Activated CD4-positive, CD25-positive, alpha-beta regulatory T cell treated with anti-CD3 and anti-CD28 coated beads, Interleukin-2, amount 50 U/mL, for 16 hours (primary cell): ENCODE data around the gene NEK8.
"Not testable (repeated sequence)": the region's sequence is repeated elsewhere in the genome, so short reads cannot be mapped to it uniquely, and the experiment has no call there.

ENCODE experiments used
- DNase-seq: peaks from one replicate; pipeline ENCODE4 v3.0.0-alpha.2; 2020; ENCODE audit warnings: low read depth, low spot score

The NEK8 gene

GRCh38 chr17:28710861-28711722 is 17.5 kb upstream of the NEK8 start:
- DNase-seq: peak; percentile 77

GRCh38 chr17:28711723-28712031 is 16.9 kb upstream of the NEK8 start, which contains the start of gene PROCA1:
PROCA1 (minus strand) TSS chr17:28711888; CDS start chr17:28711660, 228 bp downstream.
- DNase-seq: no peak

GRCh38 chr17:28712032-28712704 is 16.4 kb upstream of the NEK8 start:
- DNase-seq: peak; percentile 38

DNA sequence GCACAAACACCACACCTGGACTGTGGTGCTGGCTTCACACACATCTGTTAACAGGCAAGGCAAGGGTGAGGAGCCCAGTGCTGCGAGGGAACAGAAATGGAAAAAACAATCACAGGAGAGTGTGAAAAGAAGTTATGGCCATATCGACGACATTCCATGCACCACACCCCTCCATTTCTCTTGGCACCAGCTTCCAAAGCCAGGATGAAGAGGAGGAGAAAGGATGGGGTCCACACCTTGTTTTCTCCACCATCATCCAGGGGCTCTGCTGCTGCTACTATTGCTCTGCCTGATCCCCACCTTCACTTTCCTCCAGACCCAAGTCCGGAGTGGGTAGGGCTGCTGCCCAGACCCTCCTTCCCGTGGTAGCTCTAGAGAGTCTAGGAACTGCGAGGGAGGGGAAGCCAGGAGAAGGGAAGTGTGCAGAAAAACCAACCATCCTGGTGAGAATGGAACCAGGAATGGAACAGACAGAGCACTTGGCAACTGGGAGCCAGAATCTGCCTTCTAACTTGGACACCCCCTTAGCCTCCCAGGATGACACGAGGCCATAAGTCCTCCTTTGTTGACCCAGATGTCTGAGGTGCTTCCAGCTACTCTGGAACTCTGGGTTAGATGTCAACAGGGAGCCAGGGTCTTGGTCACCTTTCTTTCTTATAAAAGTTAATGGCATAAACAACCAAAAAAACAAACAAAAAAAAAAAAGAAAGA is 15.7 kb upstream of the NEK8 start:
- no peak for DNase-seq

DNA sequence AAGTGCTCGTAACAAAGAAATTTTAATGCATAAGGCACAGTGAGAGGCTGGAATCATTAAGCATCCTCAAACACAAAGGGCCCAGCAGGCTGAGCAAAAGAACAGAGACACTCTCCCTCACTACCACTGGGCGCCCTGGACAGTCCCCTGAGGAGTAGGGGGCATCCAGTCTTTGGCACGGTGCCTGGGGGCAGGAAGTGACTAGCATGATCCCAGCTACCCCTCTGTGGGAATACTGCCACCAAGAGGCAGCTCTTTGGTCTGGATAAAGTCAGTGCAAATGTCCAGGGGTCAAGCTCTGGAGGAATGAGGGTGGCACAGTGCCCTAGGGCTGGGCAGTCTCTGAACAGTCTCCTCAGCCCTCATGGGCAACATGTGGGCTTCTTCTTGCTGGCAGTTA is 14.3 kb upstream of the NEK8 start:
- no peak for DNase-seq

DNA sequence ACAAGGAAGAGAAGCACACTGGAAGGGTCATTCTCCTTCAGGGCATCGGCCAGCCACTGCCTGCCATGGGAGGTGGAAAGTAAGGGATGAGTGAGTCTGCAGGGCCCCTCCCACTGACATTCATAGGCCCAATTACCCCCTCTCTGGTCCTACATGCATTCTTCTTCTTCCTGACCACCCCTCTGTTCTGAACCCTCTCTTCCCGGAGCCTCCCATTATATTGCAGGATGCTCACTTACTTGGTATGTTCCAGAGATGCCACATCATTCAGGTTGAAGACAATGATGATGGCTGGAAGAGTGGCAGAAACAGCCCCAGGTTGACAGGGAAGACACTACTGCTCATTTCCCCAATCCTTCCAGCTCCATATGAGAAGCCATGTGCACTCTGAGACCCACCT is 13.4 kb upstream of the NEK8 start:
- no peak for DNase-seq

DNA sequence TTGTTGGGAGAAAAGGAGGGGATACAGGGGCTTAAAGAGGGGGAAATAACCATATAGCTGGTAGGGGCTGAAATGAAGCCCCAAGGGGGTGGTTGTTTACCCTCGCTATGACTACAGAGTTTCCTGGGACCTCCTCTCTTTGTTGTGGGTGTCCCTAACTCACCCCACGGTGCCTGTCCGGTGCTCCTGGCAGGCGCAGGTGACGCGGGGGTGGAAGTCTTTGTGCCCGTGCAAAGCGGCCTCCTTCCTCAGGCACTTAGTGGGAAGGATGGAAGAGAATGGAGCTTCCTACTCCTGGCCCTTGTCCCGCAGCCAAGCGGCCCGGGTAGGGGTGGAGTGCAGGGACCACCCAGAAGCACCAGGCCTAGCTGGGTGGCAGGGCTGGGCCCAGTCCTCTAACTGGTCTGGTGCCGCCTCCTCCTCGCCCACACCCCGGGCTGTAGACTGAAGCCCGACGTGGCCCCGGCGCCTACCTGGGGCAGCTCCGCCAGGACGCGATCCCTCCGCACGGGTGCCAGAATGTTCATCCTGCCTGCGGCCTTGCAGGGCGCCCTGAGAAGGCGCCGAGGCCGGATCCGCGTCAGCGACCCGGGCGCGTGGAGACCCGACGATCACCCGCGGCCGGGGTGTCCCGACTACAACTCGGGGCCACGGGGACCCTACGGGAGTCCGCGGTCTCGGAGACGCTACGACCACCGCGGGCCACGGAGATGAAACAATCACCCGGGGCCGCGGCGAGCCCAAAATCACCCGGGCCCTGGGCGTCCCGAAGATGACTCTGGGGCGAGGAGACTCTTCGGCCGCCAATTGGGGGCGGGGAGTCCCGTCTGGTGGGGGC is 11.6 kb upstream of the NEK8 start:
- no peak for DNase-seq

DNA sequence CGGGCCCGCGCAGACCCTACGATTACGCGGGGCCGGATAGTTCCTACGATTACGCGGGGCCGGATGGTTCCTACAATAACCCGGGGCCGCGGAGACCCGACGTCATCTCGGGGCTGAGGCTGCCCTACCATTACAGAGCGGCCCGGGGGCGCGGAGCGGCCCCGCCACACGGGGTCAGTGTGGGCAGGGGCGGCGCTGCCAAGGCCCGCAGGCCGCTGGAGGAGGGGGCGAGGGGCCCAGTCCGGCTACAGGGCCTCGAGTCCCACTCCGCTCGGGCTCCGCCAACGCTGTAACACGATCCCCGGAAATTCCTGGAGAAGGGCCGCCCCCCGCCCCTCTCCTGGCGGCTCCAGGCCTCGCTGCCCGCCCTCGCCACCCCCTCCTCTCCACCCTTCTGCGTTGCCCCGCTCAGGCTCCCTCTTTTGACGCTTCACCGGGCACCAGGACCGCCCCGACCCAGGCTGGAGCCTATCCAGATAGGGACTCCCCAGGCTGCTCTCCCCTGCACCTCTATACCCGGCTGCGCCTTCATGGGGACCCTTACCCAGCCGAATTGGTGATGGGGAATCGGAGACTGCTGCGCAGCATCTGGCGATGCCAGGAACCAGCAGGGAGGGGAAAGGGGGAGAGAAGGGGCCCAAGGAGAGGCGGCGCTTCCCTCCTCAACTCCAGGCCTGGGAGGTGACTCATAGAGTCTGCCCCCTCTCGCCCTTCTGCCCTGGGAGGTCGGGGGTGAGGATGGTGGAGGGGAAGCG is 10.8 kb upstream of the NEK8 start, which contains the start of gene RAB34:
Gene RAB34, minus strand, starts transcription at position 291 of the 755 bp plus-strand sequence. CDS start 602 bp downstream, outside the sequence.
- DNase-seq: no peak

- no peak for DNase-seq
Measured at GRCh38 chr17:28718333-28719020, 10.1 kb upstream of the NEK8 start.

GRCh38 chr17:28719021-28719433 is 9.6 kb upstream of the NEK8 start:
- DNase-seq: no peak

DNA sequence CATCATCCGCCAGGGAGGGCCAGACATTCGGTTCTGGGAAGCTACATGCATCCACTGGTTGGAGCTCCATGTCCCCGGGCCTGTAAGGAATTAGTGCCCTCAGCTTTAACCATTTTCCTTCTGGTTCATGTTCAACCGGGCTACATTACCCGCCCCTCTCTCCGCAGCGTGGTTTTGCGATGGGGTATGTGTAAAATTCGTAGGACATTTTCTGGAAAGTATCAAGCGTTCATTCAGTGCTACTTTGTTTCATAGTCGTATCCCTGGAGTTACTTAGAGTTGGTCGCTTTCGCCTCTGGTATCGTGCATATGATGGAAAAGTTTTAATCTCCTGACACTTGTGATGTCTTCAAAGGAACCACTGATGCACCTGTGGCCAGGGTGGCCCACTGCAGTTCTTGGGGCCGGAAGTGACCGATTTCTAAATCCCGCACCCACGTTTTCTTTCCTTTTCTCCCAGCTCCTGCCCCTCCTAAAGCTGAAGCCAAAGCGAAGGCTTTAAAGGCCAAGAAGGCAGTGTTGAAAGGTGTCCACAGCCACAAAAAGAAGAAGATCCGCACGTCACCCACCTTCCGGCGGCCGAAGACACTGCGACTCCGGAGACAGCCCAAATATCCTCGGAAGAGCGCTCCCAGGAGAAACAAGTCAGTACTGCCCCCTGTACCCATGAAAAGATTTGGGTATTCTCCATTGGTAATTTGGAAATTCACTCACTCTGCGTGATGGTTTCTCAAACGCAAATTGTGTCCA is 8.2 kb upstream of the NEK8 start:
- DNase-seq: no peak

GRCh38 chr17:28720997-28721329 is 7.6 kb upstream of the NEK8 start:
- DNase-seq: not testable (repeated sequence)

DNA sequence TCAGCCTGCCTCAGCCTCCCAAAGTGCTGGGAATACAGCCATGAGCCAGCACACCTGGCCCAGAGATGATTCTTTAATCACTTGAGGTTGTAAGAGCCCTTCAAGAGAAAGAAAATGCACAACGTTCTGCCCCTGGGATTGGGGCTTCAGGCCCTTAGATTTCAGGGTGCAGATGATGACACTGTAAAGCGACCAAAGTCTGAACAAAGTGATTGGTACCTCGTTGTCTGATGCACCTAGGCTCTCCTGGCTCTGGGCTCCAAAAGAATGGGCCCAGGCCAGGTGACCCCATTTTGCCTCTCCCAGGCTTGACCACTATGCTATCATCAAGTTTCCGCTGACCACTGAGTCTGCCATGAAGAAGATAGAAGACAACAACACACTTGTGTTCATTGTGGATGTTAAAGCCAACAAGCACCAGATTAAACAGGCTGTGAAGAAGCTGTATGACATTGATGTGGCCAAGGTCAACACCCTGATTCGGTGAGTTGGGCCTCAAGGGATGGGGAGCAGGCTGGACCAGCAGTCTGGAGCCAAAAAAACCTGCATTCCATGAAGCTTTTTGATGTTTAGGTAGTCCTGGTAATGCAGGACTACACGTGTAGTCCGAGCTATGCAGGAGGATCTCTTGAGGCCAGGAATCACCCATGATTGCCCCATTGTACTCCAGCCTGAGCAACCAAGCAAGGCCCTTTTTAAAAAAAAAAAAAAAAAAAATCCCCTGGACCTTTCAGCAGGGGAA is 6.0 kb upstream of the NEK8 start:
- no peak for DNase-seq

GRCh38 chr17:28723159-28723835 is 5.3 kb upstream of the NEK8 start:
- DNase-seq: no peak

- not testable (repeated sequence) for DNase-seq
Measured at GRCh38 chr17:28723836-28724499, 4.6 kb upstream of the NEK8 start.

DNA sequence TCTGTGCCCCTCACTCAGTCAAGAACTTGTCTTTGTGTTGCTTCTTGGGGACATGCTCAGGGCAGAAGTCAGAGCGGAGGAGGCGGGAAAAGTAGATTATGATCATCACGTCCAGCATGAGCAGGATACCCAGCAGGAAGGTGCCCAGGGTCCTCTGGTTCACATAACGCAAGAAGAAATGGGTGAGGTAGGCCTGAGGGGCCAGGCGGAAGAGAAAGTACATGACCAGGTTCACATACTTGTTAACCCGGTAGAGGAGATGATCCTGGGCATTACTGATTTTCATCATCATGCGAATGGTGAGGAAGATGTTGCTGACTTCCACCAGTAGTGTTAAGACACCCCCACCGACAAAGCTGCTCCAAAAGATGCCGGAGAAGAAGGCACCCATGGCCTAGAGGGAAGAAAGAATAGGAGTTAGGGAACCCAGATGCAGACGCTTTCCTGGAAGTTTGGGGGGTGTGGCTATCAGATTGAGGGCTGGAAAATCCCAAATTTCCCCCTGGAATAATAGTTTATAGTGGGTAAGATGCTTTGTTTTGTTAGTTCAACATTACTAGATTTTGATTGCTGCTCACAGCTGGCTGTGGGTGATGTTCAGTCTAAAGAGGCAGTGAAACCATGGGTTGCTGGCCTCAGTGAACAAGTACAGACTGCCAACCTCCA is 4.0 kb upstream of the NEK8 start:
- DNase-seq: no peak

DNA sequence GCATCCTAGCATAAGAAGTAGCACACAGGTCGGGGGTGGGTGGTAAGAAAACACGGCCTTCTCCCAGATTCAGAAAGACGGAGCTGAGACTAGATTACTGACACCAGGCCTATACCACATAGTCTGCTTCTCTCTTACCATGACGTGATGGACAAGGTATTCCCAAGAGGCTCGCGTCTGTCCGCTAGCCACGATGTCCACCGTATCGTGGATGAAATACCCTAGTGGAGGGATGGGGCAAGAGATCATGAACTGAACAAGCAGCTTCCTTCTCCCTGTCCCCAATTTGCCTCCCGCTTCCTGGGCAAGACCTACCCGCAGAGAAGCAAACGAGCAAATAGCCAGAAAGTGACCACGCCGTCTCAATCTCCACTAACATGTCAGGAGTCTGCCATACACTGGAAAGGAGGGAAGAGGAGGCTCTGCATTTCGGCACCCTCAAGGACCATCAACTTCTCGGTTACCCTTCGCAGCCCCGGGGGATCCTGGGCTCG is 3.4 kb upstream of the NEK8 start:
- DNase-seq: no peak
